OCI-LY3 (cell line): ENCODE results near the gene APCDD1L.
A peak's percentile ranks its signal among the peaks of the same experiment; 100 is the strongest.

ENCODE experiments used
- H2AFZ ChIP-seq: fragments of 200-600, 300-600 bp; shearing (Covaris generic); 2 replicates; pipeline ENCODE4 v1.6.0; 2014; ENCODE audit warnings: antibody characterized with exemption, low read depth, low read length
- H3K27ac ChIP-seq: fragments of 200-600, 300-600 bp; sonication (generic); 2 replicates; pipeline ENCODE4 v1.5.1; 2014; ENCODE audit warnings: mild to moderate bottlenecking, low read length, moderate library complexity, mixed read lengths
- H3K27me3 ChIP-seq: fragments of 200-600, 300-600 bp; sonication (generic); 2 replicates; pipeline ENCODE4 v1.6.1; 2014; ENCODE audit warnings: low read depth, low read length, mixed read lengths
- H3K36me3 ChIP-seq: fragments of 200-600, 300-600 bp; sonication (generic); replicated peaks from 2 replicates; pipeline ENCODE3; 2014; ENCODE audit warnings: low read depth, low read length, mixed read lengths
- H3K4me1 ChIP-seq: fragments of 300-600, 200-600 bp; sonication (generic); 2 replicates; pipeline ENCODE4 v1.6.1; 2014; ENCODE audit warnings: low read length, mixed read lengths
- H3K4me2 ChIP-seq: fragments of 200-600, 300-600 bp; sonication (generic); 2 replicates; pipeline ENCODE4 v1.6.1; 2014; ENCODE audit warnings: low read length, mixed read lengths
- H3K4me3 ChIP-seq: fragments of 300-600, 200-600 bp; sonication (generic); 2 replicates; pipeline ENCODE4 v1.5.1; 2014; ENCODE audit warnings: antibody characterized with exemption, mild to moderate bottlenecking, low read length, moderate library complexity
- H3K79me2 ChIP-seq: fragments of 300-600, 200-600 bp; shearing (Covaris generic); 2 replicates; pipeline ENCODE4 v1.6.1; 2014; ENCODE audit warnings: mild to moderate bottlenecking, low read length, mixed read lengths
- H3K9ac ChIP-seq: fragments of 300-600, 200-600 bp; shearing (Covaris generic); 2 replicates; pipeline ENCODE4 v1.6.0; 2014; ENCODE audit warnings: mild to moderate bottlenecking, low read length, moderate library complexity
- H3K9me3 ChIP-seq: fragments of 200-600, 300-600 bp; shearing (Covaris generic); 2 replicates; pipeline ENCODE4 v1.6.1; 2014; ENCODE audit warnings: low read length, mixed read lengths; ENCODE audit not compliant: insufficient read depth
- H4K20me1 ChIP-seq: fragments of 200-600, 300-600 bp; sonication (generic); 2 replicates; pipeline ENCODE4 v1.6.1; 2016; ENCODE audit warnings: low read length, mixed read lengths; ENCODE audit not compliant: insufficient read depth
- CTCF ChIP-seq: fragments of 200-600, 300-600 bp; sonication (generic); IDR thresholded peaks from 2 replicates; pipeline ENCODE4 v1.5.1; 2014; ENCODE audit warnings: antibody characterized with exemption, low read length, low read depth
- EZH2phosphoT487 ChIP-seq: fragments of 200-600 bp; shearing (Covaris generic); IDR thresholded peaks from 2 replicates; pipeline ENCODE4 v1.6.1; 2018; ENCODE audit warnings: antibody characterized with exemption, mixed run types, low read depth

The APCDD1L gene

GRCh38 chr20:58454460-58454859 is 60.7 kb downstream of the APCDD1L start:
- peaks cover 14% of the 10 kb centered on the region; the same call in 1 of the 2 replicates for H3K9me3 ChIP-seq
- TF ChIP-seq CTCF (no peak), EZH2phosphoT487 (no peak)
- peaks cover 8% of the 10 kb centered on the region; the same call in 1 of the 2 replicates for H3K79me2 ChIP-seq
- H3K4me3 ChIP-seq: no peak overlapping the region
- H3K4me2 ChIP-seq: no peak overlapping the region
- H3K36me3 ChIP-seq: peaks cover 64% of the 10 kb centered on the region
- peaks cover 15% of the 10 kb centered on the region for H4K20me1 ChIP-seq
- no peak overlapping the region for H3K9ac ChIP-seq
- H3K27ac ChIP-seq: no peak overlapping the region
- peaks cover 39% of the 10 kb centered on the region for H3K4me1 ChIP-seq
- H3K27me3 ChIP-seq: peaks cover 4% of the 10 kb centered on the region; the same call in 1 of the 2 replicates
- H2AFZ ChIP-seq: no peak overlapping the region

DNA sequence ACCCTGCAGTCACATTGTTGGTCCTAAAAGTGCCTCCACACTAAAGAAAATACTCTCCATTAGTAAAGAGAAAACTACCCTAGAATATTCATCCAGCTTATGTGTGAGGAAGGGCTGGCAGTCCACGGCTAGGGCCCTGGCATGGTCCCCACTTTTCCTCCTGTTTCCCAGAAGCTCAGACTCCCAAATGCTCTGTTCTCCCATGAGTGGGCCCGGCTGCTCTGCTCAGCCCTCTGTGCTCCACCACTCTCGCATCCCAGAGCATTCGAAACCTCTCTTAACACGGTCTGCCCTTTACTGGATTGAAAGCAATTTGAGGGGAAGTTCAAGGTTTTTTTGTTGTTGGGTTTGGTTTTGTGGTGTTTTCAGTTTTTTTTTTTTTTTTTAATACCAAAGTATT is 61.8 kb downstream of the APCDD1L start:
- H3K4me3 ChIP-seq: no peak overlapping the region
- H4K20me1 ChIP-seq: peaks cover 14% of the 10 kb centered on the region
- H3K27ac ChIP-seq: no peak overlapping the region
- H3K4me2 ChIP-seq: no peak overlapping the region
- H3K9me3 ChIP-seq: peaks cover 14% of the 10 kb centered on the region; the same call in 1 of the 2 replicates
- H3K9ac ChIP-seq: no peak overlapping the region
- peaks cover 4% of the 10 kb centered on the region; the same call in 1 of the 2 replicates for H3K27me3 ChIP-seq
- peaks cover 8% of the 10 kb centered on the region; the same call in 1 of the 2 replicates for H3K79me2 ChIP-seq
- TF ChIP-seq EZH2phosphoT487 (no peak), CTCF (no peak)
- no peak overlapping the region for H2AFZ ChIP-seq
- H3K36me3 ChIP-seq: peaks cover 74% of the 10 kb centered on the region
- H3K4me1 ChIP-seq: peaks cover 36% of the 10 kb centered on the region

DNA sequence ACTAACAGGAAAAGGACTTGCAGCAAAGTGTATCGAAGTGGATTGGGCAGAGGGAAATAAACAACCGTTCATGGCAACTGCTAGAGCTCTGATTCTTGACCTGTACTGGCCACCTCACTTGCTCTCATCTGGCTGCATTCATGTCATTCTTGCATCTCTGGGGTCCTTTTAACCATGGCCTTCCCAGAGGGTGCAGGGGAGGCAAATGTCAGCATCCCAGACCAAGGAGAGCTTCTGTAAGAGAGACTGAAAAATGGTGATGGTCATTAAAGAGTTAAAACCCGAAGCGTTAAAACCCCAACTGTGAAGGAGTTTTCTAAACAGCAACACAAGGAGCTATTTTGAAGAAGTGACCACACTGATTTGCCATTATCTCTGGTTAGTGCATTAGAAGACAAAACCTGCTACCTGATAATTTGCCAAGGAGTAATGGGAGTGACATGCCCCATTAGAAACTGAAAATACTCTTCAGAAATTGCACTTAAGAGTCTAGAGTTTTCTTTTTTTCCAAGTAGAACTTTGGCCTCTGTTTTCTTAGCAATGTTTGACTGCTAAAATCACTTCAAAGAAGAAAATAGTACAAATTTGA is 62.4 kb downstream of the APCDD1L start:
- H4K20me1 ChIP-seq: peaks cover 16% of the 10 kb centered on the region
- H3K27ac ChIP-seq: no peak overlapping the region
- H3K4me3 ChIP-seq: no peak overlapping the region
- peaks cover 35% of the 10 kb centered on the region for H3K4me1 ChIP-seq
- no peak for TF ChIP-seq CTCF
- no peak overlapping the region for H2AFZ ChIP-seq
- no peak overlapping the region for H3K9ac ChIP-seq
- H3K36me3 ChIP-seq: peaks cover 72% of the 10 kb centered on the region
- H3K9me3 ChIP-seq: peaks cover 14% of the 10 kb centered on the region; the same call in 1 of the 2 replicates
- H3K79me2 ChIP-seq: peaks cover 8% of the 10 kb centered on the region; the same call in 1 of the 2 replicates
- H3K4me2 ChIP-seq: no peak overlapping the region
- H3K27me3 ChIP-seq: peaks cover 4% of the 10 kb centered on the region; the same call in 1 of the 2 replicates

DNA sequence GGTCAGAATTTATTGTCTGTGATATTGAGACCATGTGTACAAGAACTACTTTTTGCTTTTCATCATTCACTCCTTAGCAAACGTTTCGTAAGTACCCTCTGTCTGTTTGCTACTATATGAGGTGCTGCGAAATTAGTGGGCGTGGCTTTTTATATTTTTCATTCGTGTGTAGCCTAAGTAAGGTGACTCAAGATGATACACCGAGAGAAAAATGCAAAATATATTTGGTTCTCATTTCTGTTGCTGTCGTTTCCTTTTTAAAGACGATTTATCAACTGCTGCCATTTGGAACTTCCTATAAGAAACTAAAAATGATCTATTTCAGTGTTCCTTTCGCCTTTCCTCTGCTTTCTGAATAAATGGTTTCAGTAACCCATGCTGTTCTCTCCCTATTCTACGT is 64.9 kb downstream of the APCDD1L start:
- peak overlapping the region; percentile 84 for H3K4me2 ChIP-seq
- peak overlapping the region; percentile 72 for H3K27ac ChIP-seq
- H3K36me3 ChIP-seq: peaks cover 65% of the 10 kb centered on the region
- no peak overlapping the region for H2AFZ ChIP-seq
- H3K9me3 ChIP-seq: peaks cover 14% of the 10 kb centered on the region; the same call in 1 of the 2 replicates
- H4K20me1 ChIP-seq: peaks cover 27% of the 10 kb centered on the region
- peak overlapping the region; percentile 39 for H3K9ac ChIP-seq
- H3K27me3 ChIP-seq: no peaks in the 10 kb centered on the region
- peaks cover 37% of the 10 kb centered on the region for H3K4me1 ChIP-seq
- peak overlapping the region; percentile 65 for H3K4me3 ChIP-seq
- peaks cover 8% of the 10 kb centered on the region; the same call in 1 of the 2 replicates for H3K79me2 ChIP-seq
- TF ChIP-seq CTCF (no peak), EZH2phosphoT487 (no peak)
